ENCODE results near the gene GRK3. TPM values are rescaled to one million over a fixed set of nuclear protein-coding genes. Genes with fewer than 3 reads are reported as not detected.

GRK3 gene
- total RNA-seq, 3 donors from 2014 or later (not counting 1 experiment from before 2014, with no cell fraction given), result 2.2 to 7.2 (median 3.8) TPM

- DNase-seq (no peak), ATAC-seq (no peak)
- intact Hi-C loops (cut with micrococcal nuclease), result no loop called here
- Mint-ChIP-seq H3K4me3 (no peak overlapping the region), H3K9me3 (no peaks in the 10 kb centered on the region), H3K4me1 (no peaks in the 10 kb centered on the region), H3K27ac (no peak overlapping the region), H3K27me3 (ENCODE audit: low read depth in 2 of 2) (no peaks in the 10 kb centered on the region), H3K36me3 (no peaks in the 10 kb centered on the region)
- H3K36me3 ChIP-seq (ENCODE audit: control insufficient read depth, insufficient read depth, low read length), result no peaks in the 10 kb centered on the region
- no peaks in the 10 kb centered on the region for H3K27me3 ChIP-seq (ENCODE audit: control insufficient read depth, insufficient read depth, low read length)
- H3K4me1 ChIP-seq (ENCODE audit: control insufficient read depth, insufficient read depth, low read length), result no peaks in the 10 kb centered on the region
- 90% methylated on average over 3 of the region's 3 CpGs for WGBS (ENCODE audit: insufficient coverage)
- TF ChIP-seq, protein P1, sequence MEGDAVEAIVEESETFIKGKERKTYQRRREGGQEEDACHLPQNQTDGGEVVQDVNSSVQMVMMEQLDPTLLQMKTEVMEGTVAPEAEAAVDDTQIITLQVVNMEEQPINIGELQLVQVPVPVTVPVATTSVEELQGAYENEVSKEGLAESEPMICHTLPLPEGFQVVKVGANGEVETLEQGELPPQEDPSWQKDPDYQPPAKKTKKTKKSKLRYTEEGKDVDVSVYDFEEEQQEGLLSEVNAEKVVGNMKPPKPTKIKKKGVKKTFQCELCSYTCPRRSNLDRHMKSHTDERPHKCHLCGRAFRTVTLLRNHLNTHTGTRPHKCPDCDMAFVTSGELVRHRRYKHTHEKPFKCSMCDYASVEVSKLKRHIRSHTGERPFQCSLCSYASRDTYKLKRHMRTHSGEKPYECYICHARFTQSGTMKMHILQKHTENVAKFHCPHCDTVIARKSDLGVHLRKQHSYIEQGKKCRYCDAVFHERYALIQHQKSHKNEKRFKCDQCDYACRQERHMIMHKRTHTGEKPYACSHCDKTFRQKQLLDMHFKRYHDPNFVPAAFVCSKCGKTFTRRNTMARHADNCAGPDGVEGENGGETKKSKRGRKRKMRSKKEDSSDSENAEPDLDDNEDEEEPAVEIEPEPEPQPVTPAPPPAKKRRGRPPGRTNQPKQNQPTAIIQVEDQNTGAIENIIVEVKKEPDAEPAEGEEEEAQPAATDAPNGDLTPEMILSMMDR (IDR thresholded peaks at IDR 0.05), result no peak
- no peak overlapping the region for H3K27ac ChIP-seq (ENCODE audit: low read length)
- no peak overlapping the region for H3K4me3 ChIP-seq (ENCODE audit: low read length)
- no peaks in the 10 kb centered on the region for H3K9me3 ChIP-seq (ENCODE audit: control insufficient read depth, insufficient read depth, low read length)
These were observed 64.0 kb downstream of the GRK3 start for GRCh38 chr22:25628494-25628893.

GRCh38 chr22:25629613-25630012 is 65.1 kb downstream of the GRK3 start:
- TF ChIP-seq, protein P1 (IDR thresholded peaks at IDR 0.05), result no peak
- H3K36me3 Mint-ChIP-seq, result no peaks in the 10 kb centered on the region
- no peak overlapping the region for H3K4me3 ChIP-seq (ENCODE audit: low read length)
- intact Hi-C loops (cut with micrococcal nuclease), result no loop called here
- no peak for DNase-seq
- no peaks in the 10 kb centered on the region for H3K27me3 ChIP-seq (ENCODE audit: control insufficient read depth, insufficient read depth, low read length)
- no peaks in the 10 kb centered on the region for H3K27me3 Mint-ChIP-seq (ENCODE audit: low read depth in 2 of 2)
- no peaks in the 10 kb centered on the region for H3K4me1 ChIP-seq (ENCODE audit: control insufficient read depth, insufficient read depth, low read length)
- no peaks in the 10 kb centered on the region for H3K4me1 Mint-ChIP-seq
- H3K27ac ChIP-seq (ENCODE audit: low read length), result no peak overlapping the region
- ATAC-seq, result no peak
- no peaks in the 10 kb centered on the region for H3K36me3 ChIP-seq (ENCODE audit: control insufficient read depth, insufficient read depth, low read length)
- H3K9me3 ChIP-seq (ENCODE audit: control insufficient read depth, insufficient read depth, low read length), result no peaks in the 10 kb centered on the region
- H3K27ac Mint-ChIP-seq, result no peak overlapping the region
- H3K4me3 Mint-ChIP-seq, result no peak overlapping the region
- H3K9me3 Mint-ChIP-seq, result no peaks in the 10 kb centered on the region
- WGBS (ENCODE audit: insufficient coverage), result 100% methylated on average over 1 of the region's 2 CpGs

DNA sequence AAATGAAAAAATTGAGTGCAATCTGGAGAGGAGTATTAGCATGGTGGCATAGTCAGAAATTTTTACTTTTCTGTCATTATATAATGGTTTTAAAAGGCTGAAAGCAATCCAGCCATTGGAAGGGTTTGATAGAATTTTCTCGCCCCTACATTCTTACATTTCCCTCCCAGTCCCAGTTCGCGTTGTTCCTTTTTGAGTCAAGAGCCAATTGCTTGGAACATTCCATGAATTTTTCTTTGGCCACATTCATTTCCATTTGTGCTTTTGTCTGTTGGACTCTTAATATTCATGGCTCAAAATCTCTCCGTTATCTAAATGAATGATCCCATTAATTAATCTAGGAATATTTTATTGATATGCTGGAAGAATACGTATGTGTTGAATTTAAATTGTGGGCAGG is 66.0 kb downstream of the GRK3 start:
- no peaks in the 10 kb centered on the region for H3K4me1 Mint-ChIP-seq
- H3K27me3 ChIP-seq (ENCODE audit: control insufficient read depth, insufficient read depth, low read length), result no peaks in the 10 kb centered on the region
- H3K36me3 Mint-ChIP-seq, result no peaks in the 10 kb centered on the region
- TF ChIP-seq, protein P1 (IDR thresholded peaks at IDR 0.05), result no peak
- DNase-seq (no peak), ATAC-seq (no peak)
- H3K4me1 ChIP-seq (ENCODE audit: control insufficient read depth, insufficient read depth, low read length), result no peaks in the 10 kb centered on the region
- 100% methylated on average over 3 of the region's 5 CpGs for WGBS (ENCODE audit: insufficient coverage)
- intact Hi-C loops (cut with micrococcal nuclease), result no loop called here
- no peak overlapping the region for H3K27ac ChIP-seq (ENCODE audit: low read length)
- H3K36me3 ChIP-seq (ENCODE audit: control insufficient read depth, insufficient read depth, low read length), result no peaks in the 10 kb centered on the region
- H3K9me3 ChIP-seq (ENCODE audit: control insufficient read depth, insufficient read depth, low read length), result no peaks in the 10 kb centered on the region
- no peaks in the 10 kb centered on the region for H3K9me3 Mint-ChIP-seq
- H3K27me3 Mint-ChIP-seq (ENCODE audit: low read depth in 2 of 2), result peaks cover 0 to 2% of the 10 kb centered on the region in 2 donors
- no peak overlapping the region for H3K27ac Mint-ChIP-seq
- no peak overlapping the region for H3K4me3 ChIP-seq (ENCODE audit: low read length)
- H3K4me3 Mint-ChIP-seq, result no peak overlapping the region

GRCh38 chr22:25636323-25636722 is 71.8 kb downstream of the GRK3 start:
- Histone ChIP-seq H3K4me3 (ENCODE audit: low read length) (no peak overlapping the region), H3K9me3 (ENCODE audit: control insufficient read depth, insufficient read depth, low read length) (no peaks in the 10 kb centered on the region), H3K27me3 (ENCODE audit: control insufficient read depth, insufficient read depth, low read length) (no peaks in the 10 kb centered on the region), H3K27ac (ENCODE audit: low read length) (no peak overlapping the region), H3K4me1 (ENCODE audit: control insufficient read depth, insufficient read depth, low read length) (no peaks in the 10 kb centered on the region), H3K36me3 (ENCODE audit: control insufficient read depth, insufficient read depth, low read length) (no peaks in the 10 kb centered on the region)
- intact Hi-C loops (cut with micrococcal nuclease), result no loop called here
- DNase-seq, result no peak
- H3K9me3 Mint-ChIP-seq, result peaks cover 0 to 1% of the 10 kb centered on the region in 2 donors
- ATAC-seq, result no peak
- no peak overlapping the region for H3K4me3 Mint-ChIP-seq
- H3K4me1 Mint-ChIP-seq, result no peaks in the 10 kb centered on the region
- WGBS (ENCODE audit: insufficient coverage), result 100% methylated on average over 1 of the region's 2 CpGs
- TF ChIP-seq, protein P1 (IDR thresholded peaks at IDR 0.05), result no peak
- no peak overlapping the region for H3K27ac Mint-ChIP-seq
- peaks cover 6 to 16% of the 10 kb centered on the region in 2 donors for H3K27me3 Mint-ChIP-seq (ENCODE audit: low read depth in 2 of 2)
- H3K36me3 Mint-ChIP-seq, result no peaks in the 10 kb centered on the region
